Measurements from ENCODE around the gene TNS1. TPM values are rescaled to one million over a fixed set of nuclear protein-coding genes. Genes with fewer than 3 reads are reported as not detected.

TNS1 gene
- total and polyA plus RNA-seq, 9 of the 15 experiments (the other 6 are each of a cell fraction or from before 2014, with no cell fraction given) = 0.13 to 2.7 (median 0.77) TPM

DNA sequence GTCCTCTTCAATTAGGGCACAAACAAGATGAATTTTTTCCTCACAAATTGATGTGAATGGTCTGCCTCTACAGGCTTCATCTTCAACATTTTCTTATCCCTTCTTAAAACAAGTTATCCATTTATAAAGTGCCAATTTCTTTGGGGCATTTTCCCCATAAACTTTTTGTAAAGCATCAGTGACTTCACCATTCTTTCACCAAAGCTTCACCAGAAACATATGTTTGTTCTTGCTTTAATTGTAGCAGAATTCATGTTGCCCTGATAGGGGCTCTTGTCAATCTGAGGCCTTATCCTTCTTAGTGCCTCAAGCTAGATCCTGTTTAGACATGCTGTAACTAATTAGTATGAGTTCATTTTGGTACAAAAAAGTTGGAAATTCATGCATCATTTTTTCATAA is 226.2 kb downstream of the TNS1 start:
- Histone ChIP-seq H3K9me1 (ENCODE audit: control insufficient read depth, insufficient read depth, low read length) (no peaks in the 10 kb centered on the region), H3K27ac (ENCODE audit: extremely low read depth, low read depth, low read length) (no peak overlapping the region), H2AFZ (ENCODE audit: low read depth, low read length) (no peak overlapping the region), H3K9me3 (replicated peaks; ENCODE audit: control insufficient read depth, insufficient read depth, low read depth, low read length) (no peaks in the 10 kb centered on the region), H3K79me2 (ENCODE audit: control insufficient read depth, insufficient read depth, low read length) (no peaks in the 10 kb centered on the region), H4K20me1 (replicated peaks; ENCODE audit: control insufficient read depth, insufficient read depth, low read length) (no peaks in the 10 kb centered on the region), H3K4me3 (no peak overlapping the region), H3K27me3 (ENCODE audit: control insufficient read depth in 2 of 2, insufficient read depth in 2 of 2, low read length in 2 of 2) (no peaks in the 10 kb centered on the region; a peak in 1 of 5 replicates), H3K4me1 (replicated peaks in 1 of 2; ENCODE audit: control insufficient read depth in 2 of 2, insufficient read depth in 2 of 2, low read length in 2 of 2) (no peaks in the 10 kb centered on the region), H3K4me2 (ENCODE audit: insufficient read depth, low read length) (no peak overlapping the region), H3K9ac (ENCODE audit: insufficient read depth in 1 of 2, low read depth in 2 of 2, low read length in 2 of 2) (no peak overlapping the region), H3K36me3 (ENCODE audit: control insufficient read depth, insufficient read depth, low read length) (no peaks in the 10 kb centered on the region)
- POLR2A ChIA-PET = no interaction called here
- intact Hi-C loops (cut with micrococcal nuclease) (no loop called here), in situ Hi-C loops (cut with MboI) (no loop called here)
- CTCF ChIA-PET (ENCODE audit: low intra/inter-chr PET ratio) = interaction anchor here (0.6 kb wide), 1 partner anchor 42 kb away, joined by 3 read pairs; no protein-coding TSS in a partner anchor
- no TSS peak for BruUV-seq (replicated peaks)
- TF ChIP-seq MCM7 (IDR thresholded peaks at IDR 0.05) = no peak
- TF ChIP-seq PURB (CRISPR knock-in tag; IDR thresholded peaks at IDR 0.05; ENCODE audit: low read depth) = no peak
- no peak for TF ChIP-seq TGIF2 (CRISPR knock-in tag; IDR thresholded peaks at IDR 0.05)
- no peak for TF ChIP-seq CBX2 (IDR thresholded peaks at IDR 0.05; ENCODE audit: insufficient read depth, low read length, poor library complexity, severe bottlenecking)
- TF ChIP-seq ARNT (IDR thresholded peaks at IDR 0.05) = no peak
- no peak for TF ChIP-seq ZNF3 (CRISPR knock-in tag; IDR thresholded peaks at IDR 0.05)
- TF ChIP-seq TEAD2 (tag; IDR thresholded peaks at IDR 0.05) = no peak
- TF ChIP-seq EP300 (IDR thresholded peaks at IDR 0.05; ENCODE audit: low read length) = no peak
- TF ChIP-seq, protein P1, sequence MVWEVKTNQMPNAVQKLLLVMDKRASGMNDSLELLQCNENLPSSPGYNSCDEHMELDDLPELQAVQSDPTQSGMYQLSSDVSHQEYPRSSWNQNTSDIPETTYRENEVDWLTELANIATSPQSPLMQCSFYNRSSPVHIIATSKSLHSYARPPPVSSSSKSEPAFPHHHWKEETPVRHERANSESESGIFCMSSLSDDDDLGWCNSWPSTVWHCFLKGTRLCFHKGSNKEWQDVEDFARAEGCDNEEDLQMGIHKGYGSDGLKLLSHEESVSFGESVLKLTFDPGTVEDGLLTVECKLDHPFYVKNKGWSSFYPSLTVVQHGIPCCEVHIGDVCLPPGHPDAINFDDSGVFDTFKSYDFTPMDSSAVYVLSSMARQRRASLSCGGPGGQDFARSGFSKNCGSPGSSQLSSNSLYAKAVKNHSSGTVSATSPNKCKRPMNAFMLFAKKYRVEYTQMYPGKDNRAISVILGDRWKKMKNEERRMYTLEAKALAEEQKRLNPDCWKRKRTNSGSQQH (CRISPR knock-in tag; IDR thresholded peaks at IDR 0.05) = no peak
- no peak for TF ChIP-seq ZNF143 (CRISPR knock-in tag; IDR thresholded peaks at IDR 0.05)
- TF ChIP-seq, protein P2, sequence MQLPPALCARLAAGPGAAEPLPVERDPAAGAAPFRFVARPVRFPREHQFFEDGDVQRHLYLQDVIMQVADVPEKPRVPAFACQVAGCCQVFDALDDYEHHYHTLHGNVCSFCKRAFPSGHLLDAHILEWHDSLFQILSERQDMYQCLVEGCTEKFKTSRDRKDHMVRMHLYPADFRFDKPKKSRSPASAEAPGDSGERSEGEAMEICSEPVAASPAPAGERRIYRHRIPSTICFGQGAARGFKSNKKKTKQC (CRISPR knock-in tag; IDR thresholded peaks at IDR 0.05) = no peak
- no peak for TF ChIP-seq ZNF583 (CRISPR knock-in tag; IDR thresholded peaks at IDR 0.05)
- TF ChIP-seq FOXA1 (IDR thresholded peaks at IDR 0.05; ENCODE audit: borderline replicate concordance) = no peak
- no peak for DNase-seq (ENCODE audit: extremely low read depth in 1 of 4, low spot score in 3 of 4)
- no peak for FAIRE-seq
- ATAC-seq = no peak

Data from K562 (cell line).